HepG2 (cell line): Measurements from ENCODE around the gene STK32B. TPM values are rescaled to one million over a fixed set of nuclear protein-coding genes. Genes with fewer than 3 reads are reported as not detected.

Experiments
- ATAC-seq: fragments of 200-7000 bp; cut with Tn5 transposase; 3 replicates; pipeline ENCODE4 v1.9.1; 2020; ENCODE audit warnings: mild to moderate bottlenecking, moderate library complexity
- BruUV-seq: library from RNA; stranded (reverse); fragments of 400-500 nt; replicated peaks from 2 replicates; lab custom pipeline; 2021; lab: Mats Ljungman, UMichigan
- CTCF ChIA-PET: fragments of 300-600 bp; formaldehyde crosslinking; extraction: SDS; loops from one replicate; lab custom pipeline; 2021; ENCODE audit warnings: low total read pairs, inconsistent platforms, low intra/inter-chr PET ratio; lab: Yijun Ruan, JAX
- POLR2A ChIA-PET: fragments of 350-600 bp; sonication (Branson Sonifier 250); formaldehyde crosslinking; loops from one replicate; lab custom pipeline; 2020; ENCODE audit warnings: antibody characterized with exemption, inconsistent platforms; lab: Yijun Ruan, JAX
- DNase-seq: peaks from one replicate; pipeline ENCODE4 v3.0.0-alpha.2; 2015; ENCODE audit warnings: low spot score
- FAIRE-seq: peaks from 3 replicates; lab custom pipeline; 2011; peaks lifted over from hg19 to GRCh38; lab: Jason Lieb, UNC
- H2AFZ ChIP-seq: one replicate; pipeline ENCODE4 v1.6.1; 2011; ENCODE audit warnings: low read length, inconsistent platforms
- H3K27ac ChIP-seq: fragments of 300-600 bp; 3 replicates; pipeline ENCODE4 v1.8.0; 2011; ENCODE audit warnings: mixed run types, mild to moderate bottlenecking, mixed read lengths, low read length, inconsistent platforms; ENCODE audit not compliant: insufficient read depth; ENCODE audit errors: extremely low read length
- H3K27me3 ChIP-seq, 2 experiments: fragments of 200-600 bp in 1 of 2; 2 replicates in 1 of 2; 3 replicates in 1 of 2; pipeline versions ENCODE4 v1.6.0 to v1.8.0; 2011; ENCODE audit warnings: low read length in 2 of 2, mild to moderate bottlenecking in 2 of 2, moderate library complexity in 2 of 2, inconsistent platforms in 1 of 2; ENCODE audit not compliant: insufficient read depth in 2 of 2, control insufficient read depth in 1 of 2
- H3K36me3 ChIP-seq, 2 experiments: fragments of 200-600 bp in 1 of 2; replicated peaks in 1 of 2; 2 replicates in 1 of 2; 3 replicates in 1 of 2; pipeline versions ENCODE4 v1.5.1 to v1.8.0; 2011; ENCODE audit warnings: low read length in 2 of 2, inconsistent platforms in 1 of 2; ENCODE audit not compliant: insufficient read depth in 2 of 2, control insufficient read depth in 1 of 2
- H3K4me1 ChIP-seq: 2 replicates; pipeline ENCODE4 v1.5.1; 2012; ENCODE audit warnings: low read length, inconsistent platforms; ENCODE audit not compliant: insufficient read depth
- H3K4me2 ChIP-seq: 2 replicates; pipeline ENCODE4 v1.6.0; 2011; ENCODE audit warnings: low read depth, low read length, inconsistent platforms
- H3K4me3 ChIP-seq, 3 experiments: fragments of 200-600 bp in 1 of 3; sonication (generic), shearing (Covaris generic) in 1 of 3; replicated peaks in 1 of 3; 2 replicates each; pipeline ENCODE4 v1.5.1; 2011 to 2016; ENCODE audit warnings: low read length in 3 of 3, inconsistent platforms in 2 of 3, low read depth in 2 of 3, mild to moderate bottlenecking in 2 of 3, control low read depth in 1 of 3, mixed read lengths in 1 of 3; ENCODE audit not compliant: insufficient read depth in 1 of 3
- H3K79me2 ChIP-seq: one replicate; pipeline ENCODE4 v1.6.1; 2011; ENCODE audit warnings: low read length, inconsistent platforms; ENCODE audit not compliant: insufficient read depth
- H3K9ac ChIP-seq: 2 replicates; pipeline ENCODE4 v1.6.0; 2011; ENCODE audit warnings: mild to moderate bottlenecking, low read depth, low read length, inconsistent platforms; ENCODE audit not compliant: insufficient read depth
- H3K9me3 ChIP-seq: 2 replicates; pipeline ENCODE4 v1.5.1; 2012; ENCODE audit warnings: mild to moderate bottlenecking, low read length
- H4K20me1 ChIP-seq: 2 replicates; pipeline ENCODE4 v1.6.0; 2011; ENCODE audit warnings: inconsistent platforms, mild to moderate bottlenecking, low read length, moderate library complexity; ENCODE audit not compliant: insufficient read depth
- BHLHE40 ChIP-seq: IDR thresholded peaks from 2 replicates; pipeline ENCODE4 v1.6.1; 2011; ENCODE audit warnings: low read length, improper control_type of control experiment
- CEBPG ChIP-seq: IDR thresholded peaks from 2 replicates; pipeline ENCODE4 v1.6.1; 2016
- ELF3 ChIP-seq: IDR thresholded peaks from 2 replicates; pipeline ENCODE4 v1.6.1; 2016; ENCODE audit warnings: missing genetic modification reagents, missing compliant biosample characterization
- KAT7 ChIP-seq: IDR thresholded peaks from 2 replicates; pipeline ENCODE4 v1.6.1; 2018; ENCODE audit warnings: borderline replicate concordance, missing compliant biosample characterization
- KAT8 ChIP-seq: IDR thresholded peaks from 2 replicates; pipeline ENCODE4 v1.6.1; 2016; ENCODE audit warnings: missing genetic modification reagents, missing compliant biosample characterization
- MTA3 ChIP-seq: sonication (generic); formaldehyde crosslinking; IDR thresholded peaks from 2 replicates; pipeline ENCODE4 v1.4.0; 2020; ENCODE audit warnings: missing genetic modification reagents
- MTF1 ChIP-seq: sonication (generic); formaldehyde crosslinking; IDR thresholded peaks from 2 replicates; pipeline ENCODE4 v1.5.0; 2020; ENCODE audit warnings: missing genetic modification reagents
- NFE2L2 ChIP-seq: fragments of 150-350 bp; IDR thresholded peaks from 2 replicates; pipeline ENCODE4 v1.6.1; 2014; ENCODE audit warnings: low read length
- PRDM15 ChIP-seq: sonication (generic); formaldehyde crosslinking; IDR thresholded peaks from 2 replicates; pipeline ENCODE4 v1.4.0; 2020; ENCODE audit warnings: missing genetic modification reagents
- ZNF232 ChIP-seq: sonication (generic); formaldehyde crosslinking; IDR thresholded peaks from 2 replicates; pipeline ENCODE4 v1.4.0; 2020; ENCODE audit warnings: missing genetic modification reagents, borderline replicate concordance
- ZNF296 ChIP-seq: sonication (generic); formaldehyde crosslinking; conservative IDR thresholded peaks from 2 replicates; pipeline ENCODE4 v1.5.0; 2020; ENCODE audit warnings: mild to moderate bottlenecking, missing genetic modification reagents
- WGBS: methylation state at CpG from one replicate; pipeline ENCODE4 v1.1.6; 2017; ENCODE audit warnings: low lambda C conversion rate; 5-methylcytosine and 5-hydroxymethylcytosine counted together
- in situ Hi-C: cut with HindIII; loops from 2 replicates; pipeline ENCODE4 v1.10.0; 2017; ENCODE audit warnings: low pct_unique_long_range_greater_than_20kb; ENCODE audit not compliant: extremely low pct_ligation_motif_present
- intact Hi-C: fragments of 100-400 bp; cut with micrococcal nuclease; formaldehyde crosslinking; loops from one replicate; pipeline ENCODE4 v1.10.0; 2022; ENCODE audit not compliant: unreplicated experiment
- polyA plus RNA-seq, 8 experiments: library from polyadenylated mRNA; depleted of rRNA in 3 of 8; stranded (reverse) in 7 of 8; unstranded in 1 of 8; fragments of >200 nt; fragmentation: Illumina TruSeq in 4 of 8; extraction: Trizol in 4 of 8; gene quantifications; 2 replicates each; pipeline versions ENCODE4 v1.2.1 to v1.2.3, GENCODE V29; 2011 to 2016; ENCODE audit warnings: low read depth in 4 of 8, missing spikeins in 1 of 8, mixed read lengths in 1 of 8; ENCODE audit not compliant: insufficient read depth in 1 of 8
- total RNA-seq, 5 experiments: library from RNA; depleted of rRNA; stranded (reverse); fragments of >200 nt; fragmentation: Illumina TruSeq; extraction: Trizol; gene quantifications; 2 replicates each; pipeline ENCODE4 v1.2.3, GENCODE V29; 2016; ENCODE audit warnings: low read depth in 1 of 5
- TF ChIP-seq, protein P1 (sequence below): IDR thresholded peaks from 2 replicates; pipeline ENCODE4 v1.6.1; 2016; ENCODE audit warnings: missing compliant biosample characterization, missing genetic modification reagents, borderline replicate concordance
- TF ChIP-seq, protein P2 (sequence below): sonication (generic); formaldehyde crosslinking; IDR thresholded peaks from 2 replicates; pipeline ENCODE4 v1.5.1; 2020; ENCODE audit warnings: mild to moderate bottlenecking, moderate library complexity, missing genetic modification reagents

The STK32B gene
- total and polyA plus RNA-seq, 2 of the 13 experiments (the other 11 are each of a cell fraction or from before 2014, with no cell fraction given) = not detected

- no peak for TF ChIP-seq ZNF232
- no peak for TF ChIP-seq CEBPG (CRISPR knock-in tag)
Observed at GRCh38 chr4:5471691-5472090, 420.4 kb downstream of the STK32B start (continued).

GRCh38 chr4:5472160-5472591 lies 420.9 kb downstream of the STK32B start:
- TF ChIP-seq MTF1 (CRISPR knock-in tag) = no peak
- no peak for TF ChIP-seq BHLHE40
- TF ChIP-seq MTA3 (CRISPR knock-in tag) = no peak
- TF ChIP-seq ZNF232 = no peak
- no peak for TF ChIP-seq KAT8 (CRISPR knock-in tag)
- TF ChIP-seq, protein P1, sequence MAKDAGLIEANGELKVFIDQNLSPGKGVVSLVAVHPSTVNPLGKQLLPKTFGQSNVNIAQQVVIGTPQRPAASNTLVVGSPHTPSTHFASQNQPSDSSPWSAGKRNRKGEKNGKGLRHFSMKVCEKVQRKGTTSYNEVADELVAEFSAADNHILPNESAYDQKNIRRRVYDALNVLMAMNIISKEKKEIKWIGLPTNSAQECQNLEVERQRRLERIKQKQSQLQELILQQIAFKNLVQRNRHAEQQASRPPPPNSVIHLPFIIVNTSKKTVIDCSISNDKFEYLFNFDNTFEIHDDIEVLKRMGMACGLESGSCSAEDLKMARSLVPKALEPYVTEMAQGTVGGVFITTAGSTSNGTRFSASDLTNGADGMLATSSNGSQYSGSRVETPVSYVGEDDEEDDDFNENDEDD (CRISPR knock-in tag) = no peak
- TF ChIP-seq PRDM15 = no peak
- TF ChIP-seq KAT7 (CRISPR knock-in tag) = no peak
- TF ChIP-seq ELF3 (CRISPR knock-in tag) = no peak
- TF ChIP-seq NFE2L2 = no peak
- TF ChIP-seq, protein P2, sequence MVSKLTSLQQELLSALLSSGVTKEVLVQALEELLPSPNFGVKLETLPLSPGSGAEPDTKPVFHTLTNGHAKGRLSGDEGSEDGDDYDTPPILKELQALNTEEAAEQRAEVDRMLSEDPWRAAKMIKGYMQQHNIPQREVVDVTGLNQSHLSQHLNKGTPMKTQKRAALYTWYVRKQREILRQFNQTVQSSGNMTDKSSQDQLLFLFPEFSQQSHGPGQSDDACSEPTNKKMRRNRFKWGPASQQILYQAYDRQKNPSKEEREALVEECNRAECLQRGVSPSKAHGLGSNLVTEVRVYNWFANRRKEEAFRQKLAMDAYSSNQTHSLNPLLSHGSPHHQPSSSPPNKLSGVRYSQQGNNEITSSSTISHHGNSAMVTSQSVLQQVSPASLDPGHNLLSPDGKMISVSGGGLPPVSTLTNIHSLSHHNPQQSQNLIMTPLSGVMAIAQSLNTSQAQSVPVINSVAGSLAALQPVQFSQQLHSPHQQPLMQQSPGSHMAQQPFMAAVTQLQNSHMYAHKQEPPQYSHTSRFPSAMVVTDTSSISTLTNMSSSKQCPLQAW (CRISPR knock-in tag) = no peak
- no peak for TF ChIP-seq ZNF296
- CTCF ChIA-PET = no interaction called here
- H3K27me3 ChIP-seq = peaks cover 1 to 4% of the 10 kb centered on the region in 2 experiments; a peak in 2 of 5 replicates
- FAIRE-seq (no peak), DNase-seq (no peak), ATAC-seq (no peak)
- POLR2A ChIA-PET = no interaction called here
- H3K79me2 ChIP-seq = no peaks in the 10 kb centered on the region
- H3K4me1 ChIP-seq = no peaks in the 10 kb centered on the region
- H3K9ac ChIP-seq = no peak overlapping the region
- no peak overlapping the region for H3K27ac ChIP-seq
- no peak overlapping the region for H3K4me2 ChIP-seq
- BruUV-seq = no TSS peak
- H2AFZ ChIP-seq = no peak overlapping the region
- WGBS = 3% methylated on average over 5 of the region's 6 CpGs
- intact Hi-C loops = no loop called here
- in situ Hi-C loops = no loop called here
- no peak overlapping the region for H3K4me3 ChIP-seq
- H4K20me1 ChIP-seq = no peaks in the 10 kb centered on the region
- no peaks in the 10 kb centered on the region for H3K9me3 ChIP-seq
- no peaks in the 10 kb centered on the region for H3K36me3 ChIP-seq
